ENCODE results near the gene MICA. TPM values are rescaled to one million over a fixed set of nuclear protein-coding genes. Genes with fewer than 3 reads are reported as not detected.

MICA gene
- polyA plus RNA-seq, 1 of the 3 experiments (the other 2 are of a cell fraction): 28.8 TPM

DNA sequence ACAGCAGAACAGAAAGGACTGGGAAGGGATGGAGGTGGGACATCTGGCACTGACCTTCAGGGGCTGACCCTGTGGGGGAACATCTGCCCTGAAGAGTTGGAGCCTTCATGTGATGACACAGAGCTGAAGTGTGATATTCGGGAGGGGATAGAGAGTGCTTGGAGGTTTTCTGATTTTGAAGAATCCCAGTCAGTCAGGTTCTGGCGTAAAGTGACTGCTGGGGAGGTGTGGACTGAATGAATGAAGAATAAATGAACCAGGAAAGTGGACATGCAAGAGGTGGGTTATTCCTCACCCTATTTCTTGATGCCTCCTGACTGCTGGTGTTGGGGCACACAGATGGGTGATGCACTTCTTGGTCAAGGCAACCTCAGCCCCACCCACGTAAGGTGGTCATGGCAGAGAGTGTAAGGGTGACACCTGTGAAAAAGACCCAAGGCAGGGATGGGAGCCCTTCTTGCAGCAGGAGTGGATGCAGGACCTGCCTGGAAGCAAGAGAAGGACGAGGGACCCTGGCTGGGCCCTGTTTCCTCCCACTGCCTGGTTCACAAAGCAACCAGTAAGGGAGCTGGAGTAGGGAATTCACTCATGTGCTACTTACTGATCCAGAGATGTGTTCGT lies 13.1 kb downstream of the MICA start:
- Histone ChIP-seq H3K27me3 (ENCODE audit: insufficient read depth) (0 out of 2 replicates have a peak, but pooled peaks cover 7% of the 10 kb centered on the region), H2AFZ (ENCODE audit: low read depth) (no peak overlapping the region), H3K9ac (no peak overlapping the region), H3K4me1 (ENCODE audit: control insufficient read depth in 1 of 2, insufficient read depth in 2 of 2, low read depth in 1 of 2, low read length in 1 of 2) (no peaks in the 10 kb centered on the region), H3K27ac (ENCODE audit: low read depth in 2 of 2, low read length in 1 of 2) (no peak overlapping the region), H3K36me3 (replicated peaks in 1 of 2; ENCODE audit: control insufficient read depth in 1 of 2, insufficient read depth in 2 of 2, low read length in 1 of 2) (peaks cover 21 to 39% of the 10 kb centered on the region in 2 experiments), H3K79me2 (ENCODE audit: insufficient read depth) (no peaks in the 10 kb centered on the region), H3K4me3 (ENCODE audit: low read depth in 2 of 2, low read length in 1 of 2) (no peak overlapping the region), H3K9me3 (no peaks in the 10 kb centered on the region; the same call in 1 of the 2 replicates), H3K4me2 (no peak overlapping the region), H3K9me2 (no peaks in the 10 kb centered on the region), H3F3A (replicated peaks; ENCODE audit: insufficient read depth) (peaks cover 7% of the 10 kb centered on the region), H4K20me1 (ENCODE audit: insufficient read depth) (0 out of 2 replicates have a peak, but pooled peaks cover 8% of the 10 kb centered on the region)
- no peak for TF ChIP-seq SIN3A (IDR thresholded peaks at IDR 0.05; ENCODE audit: borderline replicate concordance, low read depth, low read length)
- TF ChIP-seq TEAD4 (IDR thresholded peaks at IDR 0.05; ENCODE audit: borderline replicate concordance, insufficient read depth): no peak
- CTCF ChIA-PET: interaction anchor here (1.0 to 1.1 kb wide), 2 partner anchors 16 to 50 kb away, joined by 3 to 4 read pairs; no protein-coding TSS in a partner anchor
- WGBS (ENCODE audit: low lambda C conversion rate): 57% methylated on average over 4 of the region's 5 CpGs
- no peak for DNase-seq
- POLR2A ChIA-PET: no interaction called here

DNA sequence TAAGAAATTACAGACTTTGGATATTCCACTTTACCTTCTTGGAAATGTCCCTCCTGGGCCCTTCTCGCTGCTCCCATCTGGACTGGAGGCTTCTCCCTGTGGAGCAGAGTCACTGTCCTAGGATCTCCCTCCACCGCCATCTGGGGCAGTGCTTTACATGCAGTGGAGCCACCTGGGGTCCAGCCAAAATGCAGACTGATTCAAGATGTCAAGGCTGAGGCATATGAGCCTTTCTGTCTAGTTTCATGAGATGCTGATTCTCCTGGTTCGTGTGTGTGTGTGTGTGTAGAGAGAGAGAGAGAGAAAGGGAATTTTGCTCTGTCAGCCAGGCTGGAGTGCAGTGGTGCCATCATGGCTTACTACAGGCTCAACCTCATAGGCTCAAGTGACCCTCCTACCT lies 14.9 kb downstream of the MICA start:
- Histone ChIP-seq H3K4me2 (no peak overlapping the region), H3K27ac (ENCODE audit: low read depth in 2 of 2, low read length in 1 of 2) (no peak overlapping the region), H2AFZ (ENCODE audit: low read depth) (no peak overlapping the region), H3K9me2 (no peaks in the 10 kb centered on the region), H3K9me3 (no peaks in the 10 kb centered on the region; the same call in 1 of the 2 replicates), H3K9ac (no peak overlapping the region), H3K36me3 (replicated peaks in 1 of 2; ENCODE audit: control insufficient read depth in 1 of 2, insufficient read depth in 2 of 2, low read length in 1 of 2) (peaks cover 10 to 30% of the 10 kb centered on the region in 2 experiments), H3F3A (replicated peaks; ENCODE audit: insufficient read depth) (peaks cover 7% of the 10 kb centered on the region), H3K4me1 (ENCODE audit: control insufficient read depth in 1 of 2, insufficient read depth in 2 of 2, low read depth in 1 of 2, low read length in 1 of 2) (no peaks in the 10 kb centered on the region), H3K4me3 (ENCODE audit: low read depth in 2 of 2, low read length in 1 of 2) (no peak overlapping the region), H3K79me2 (ENCODE audit: insufficient read depth) (no peaks in the 10 kb centered on the region), H4K20me1 (ENCODE audit: insufficient read depth) (0 out of 2 replicates have a peak, but pooled peaks cover under 1% of the 10 kb centered on the region), H3K27me3 (ENCODE audit: insufficient read depth) (peaks cover 12% of the 10 kb centered on the region; the same call in 1 of the 2 replicates)
- CTCF ChIA-PET: no interaction called here
- 37% methylated on average over 3 of the region's 3 CpGs for WGBS (ENCODE audit: low lambda C conversion rate)
- POLR2A ChIA-PET: no interaction called here
- no peak for DNase-seq
- TF ChIP-seq NFIC (IDR thresholded peaks at IDR 0.05; ENCODE audit: borderline replicate concordance): no peak
- no peak for TF ChIP-seq RFX5 (IDR thresholded peaks at IDR 0.05; ENCODE audit: low read length)
- TF ChIP-seq RCOR1 (IDR thresholded peaks at IDR 0.05; ENCODE audit: low read length): no peak
- TF ChIP-seq, protein P1, sequence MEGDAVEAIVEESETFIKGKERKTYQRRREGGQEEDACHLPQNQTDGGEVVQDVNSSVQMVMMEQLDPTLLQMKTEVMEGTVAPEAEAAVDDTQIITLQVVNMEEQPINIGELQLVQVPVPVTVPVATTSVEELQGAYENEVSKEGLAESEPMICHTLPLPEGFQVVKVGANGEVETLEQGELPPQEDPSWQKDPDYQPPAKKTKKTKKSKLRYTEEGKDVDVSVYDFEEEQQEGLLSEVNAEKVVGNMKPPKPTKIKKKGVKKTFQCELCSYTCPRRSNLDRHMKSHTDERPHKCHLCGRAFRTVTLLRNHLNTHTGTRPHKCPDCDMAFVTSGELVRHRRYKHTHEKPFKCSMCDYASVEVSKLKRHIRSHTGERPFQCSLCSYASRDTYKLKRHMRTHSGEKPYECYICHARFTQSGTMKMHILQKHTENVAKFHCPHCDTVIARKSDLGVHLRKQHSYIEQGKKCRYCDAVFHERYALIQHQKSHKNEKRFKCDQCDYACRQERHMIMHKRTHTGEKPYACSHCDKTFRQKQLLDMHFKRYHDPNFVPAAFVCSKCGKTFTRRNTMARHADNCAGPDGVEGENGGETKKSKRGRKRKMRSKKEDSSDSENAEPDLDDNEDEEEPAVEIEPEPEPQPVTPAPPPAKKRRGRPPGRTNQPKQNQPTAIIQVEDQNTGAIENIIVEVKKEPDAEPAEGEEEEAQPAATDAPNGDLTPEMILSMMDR (IDR thresholded peaks at IDR 0.05): no peak
- no peak for TF ChIP-seq RAD21 (IDR thresholded peaks at IDR 0.05; ENCODE audit: low read length)
- TF ChIP-seq, protein P2, sequence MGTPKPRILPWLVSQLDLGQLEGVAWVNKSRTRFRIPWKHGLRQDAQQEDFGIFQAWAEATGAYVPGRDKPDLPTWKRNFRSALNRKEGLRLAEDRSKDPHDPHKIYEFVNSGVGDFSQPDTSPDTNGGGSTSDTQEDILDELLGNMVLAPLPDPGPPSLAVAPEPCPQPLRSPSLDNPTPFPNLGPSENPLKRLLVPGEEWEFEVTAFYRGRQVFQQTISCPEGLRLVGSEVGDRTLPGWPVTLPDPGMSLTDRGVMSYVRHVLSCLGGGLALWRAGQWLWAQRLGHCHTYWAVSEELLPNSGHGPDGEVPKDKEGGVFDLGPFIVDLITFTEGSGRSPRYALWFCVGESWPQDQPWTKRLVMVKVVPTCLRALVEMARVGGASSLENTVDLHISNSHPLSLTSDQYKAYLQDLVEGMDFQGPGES (IDR thresholded peaks at IDR 0.05; ENCODE audit: low read depth, low read length): no peak
- TF ChIP-seq YY1 (IDR thresholded peaks at IDR 0.05; ENCODE audit: low read depth): no peak
- no peak for TF ChIP-seq MEF2A (IDR thresholded peaks at IDR 0.05; ENCODE audit: borderline replicate concordance, low read depth)
- TF ChIP-seq, protein P3, sequence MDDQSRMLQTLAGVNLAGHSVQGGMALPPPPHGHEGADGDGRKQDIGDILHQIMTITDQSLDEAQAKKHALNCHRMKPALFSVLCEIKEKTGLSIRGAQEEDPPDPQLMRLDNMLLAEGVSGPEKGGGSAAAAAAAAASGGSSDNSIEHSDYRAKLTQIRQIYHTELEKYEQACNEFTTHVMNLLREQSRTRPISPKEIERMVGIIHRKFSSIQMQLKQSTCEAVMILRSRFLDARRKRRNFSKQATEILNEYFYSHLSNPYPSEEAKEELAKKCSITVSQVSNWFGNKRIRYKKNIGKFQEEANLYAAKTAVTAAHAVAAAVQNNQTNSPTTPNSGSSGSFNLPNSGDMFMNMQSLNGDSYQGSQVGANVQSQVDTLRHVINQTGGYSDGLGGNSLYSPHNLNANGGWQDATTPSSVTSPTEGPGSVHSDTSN (IDR thresholded peaks at IDR 0.05): no peak
- no peak for TF ChIP-seq ELF1 (IDR thresholded peaks at IDR 0.05)
- TF ChIP-seq, protein P4, sequence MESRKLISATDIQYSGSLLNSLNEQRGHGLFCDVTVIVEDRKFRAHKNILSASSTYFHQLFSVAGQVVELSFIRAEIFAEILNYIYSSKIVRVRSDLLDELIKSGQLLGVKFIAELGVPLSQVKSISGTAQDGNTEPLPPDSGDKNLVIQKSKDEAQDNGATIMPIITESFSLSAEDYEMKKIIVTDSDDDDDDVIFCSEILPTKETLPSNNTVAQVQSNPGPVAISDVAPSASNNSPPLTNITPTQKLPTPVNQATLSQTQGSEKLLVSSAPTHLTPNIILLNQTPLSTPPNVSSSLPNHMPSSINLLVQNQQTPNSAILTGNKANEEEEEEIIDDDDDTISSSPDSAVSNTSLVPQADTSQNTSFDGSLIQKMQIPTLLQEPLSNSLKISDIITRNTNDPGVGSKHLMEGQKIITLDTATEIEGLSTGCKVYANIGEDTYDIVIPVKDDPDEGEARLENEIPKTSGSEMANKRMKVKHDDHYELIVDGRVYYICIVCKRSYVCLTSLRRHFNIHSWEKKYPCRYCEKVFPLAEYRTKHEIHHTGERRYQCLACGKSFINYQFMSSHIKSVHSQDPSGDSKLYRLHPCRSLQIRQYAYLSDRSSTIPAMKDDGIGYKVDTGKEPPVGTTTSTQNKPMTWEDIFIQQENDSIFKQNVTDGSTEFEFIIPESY (IDR thresholded peaks at IDR 0.05; ENCODE audit: borderline replicate concordance, low read depth): no peak
